ENCODE data around the gene PDAP1. TPM values are rescaled to one million over a fixed set of nuclear protein-coding genes. Genes with fewer than 3 reads are reported as not detected.

Gene PDAP1
- total RNA-seq, 2 experiments from 2014 or later = 94.7 to 128 TPM

DNA sequence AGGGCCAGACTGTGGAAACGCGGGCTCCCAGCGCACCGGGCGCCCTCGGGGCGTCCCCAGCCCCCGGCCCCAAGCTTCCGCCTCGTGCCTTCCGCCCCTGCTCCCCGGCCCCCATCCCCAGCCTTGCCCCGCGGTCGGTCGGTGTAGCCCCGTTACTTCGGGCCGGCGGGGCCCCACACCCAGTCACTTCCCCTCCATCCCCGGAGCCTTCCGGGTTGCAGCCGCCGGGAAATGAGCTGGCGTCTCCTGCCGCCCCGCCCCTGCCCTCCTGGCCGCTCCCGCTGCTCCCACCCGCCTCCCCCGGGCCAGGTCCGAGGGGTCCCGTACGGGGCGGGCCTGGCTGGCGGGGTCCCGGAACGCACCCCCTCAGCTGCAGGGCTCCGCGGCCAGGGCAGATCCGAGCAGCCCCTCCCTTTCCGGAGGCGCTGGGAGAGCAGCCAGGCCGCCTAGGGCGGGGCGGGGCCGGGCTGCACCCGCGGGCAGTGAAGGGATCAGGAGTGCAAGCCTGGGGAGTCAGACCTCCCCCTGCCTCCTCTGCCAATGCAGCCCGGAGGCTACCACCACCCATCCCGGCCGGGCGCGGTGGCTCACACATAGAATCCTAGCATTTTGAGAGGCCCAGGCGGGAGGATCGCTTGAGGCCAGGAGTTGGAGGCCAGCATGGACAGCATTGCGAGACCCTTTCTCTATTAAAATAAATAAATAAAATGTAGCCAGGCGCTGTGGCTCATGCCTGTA lies 33.2 kb downstream of the PDAP1 start:
- peaks cover 40% of the 10 kb centered on the region for H3K4me1 Mint-ChIP-seq
- no peaks in the 10 kb centered on the region for H3K27me3 Mint-ChIP-seq
- CTCF ChIA-PET = interaction anchor here (0.6 kb wide), 1 partner anchor 33 kb away, joined by 3 read pairs; no protein-coding TSS in a partner anchor
- no peaks in the 10 kb centered on the region for H3K9me3 Mint-ChIP-seq (ENCODE audit: low read depth)
- peak; percentile 84 for DNase-seq
- peaks cover 22% of the 10 kb centered on the region for H3K36me3 Mint-ChIP-seq
- H3K4me3 Mint-ChIP-seq = peak overlapping the region; percentile 79
- H3K27ac Mint-ChIP-seq = peak overlapping the region; percentile 77
- peak; percentile 61 for ATAC-seq

DNA sequence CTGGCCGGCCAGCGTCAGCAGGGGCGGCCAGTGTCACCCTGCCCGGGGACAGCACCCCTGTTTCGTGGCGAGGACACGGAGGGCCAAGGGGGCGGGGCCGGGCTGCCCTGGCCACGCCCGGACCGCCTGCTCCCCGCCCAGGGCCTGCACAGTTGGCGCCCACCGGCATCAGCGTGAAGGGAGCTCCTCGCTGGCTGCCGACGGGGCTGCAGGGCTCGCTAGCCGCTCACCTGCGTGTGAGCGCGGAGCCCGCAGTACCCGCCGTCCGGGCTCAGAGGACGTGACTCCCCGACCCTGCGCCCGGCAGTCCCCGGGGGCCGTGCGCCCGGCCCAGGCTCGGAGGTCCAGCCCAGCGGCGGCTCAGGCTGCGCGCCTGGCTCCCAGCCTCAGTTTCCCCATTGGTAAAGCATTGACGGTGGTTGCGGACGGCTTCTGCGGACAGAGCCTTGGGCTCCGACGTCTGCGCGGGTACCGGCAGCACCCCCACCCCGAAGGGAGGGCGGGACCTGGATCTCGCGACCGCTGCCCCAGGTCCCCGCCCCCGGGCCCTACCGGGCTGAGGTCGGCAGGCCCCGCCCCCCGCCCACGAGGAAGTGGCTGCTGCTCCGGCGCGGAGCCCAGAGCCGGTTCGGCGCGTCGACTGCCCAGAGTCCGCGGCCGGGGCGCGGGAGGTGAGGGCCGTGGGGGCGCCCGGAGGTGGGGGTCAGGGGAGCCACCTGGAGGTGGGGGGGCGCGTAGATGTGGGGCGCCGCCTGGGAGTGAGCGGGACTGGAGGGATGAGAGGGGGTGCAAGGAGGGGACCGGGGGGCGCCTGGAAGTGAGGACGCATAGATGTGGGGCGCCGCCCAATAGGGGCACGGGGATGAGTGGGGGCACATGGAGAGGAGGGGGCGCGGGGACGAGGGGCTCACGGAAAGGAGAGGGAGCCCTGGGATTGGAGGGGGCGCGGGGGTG lies 34.0 kb downstream of the PDAP1 start, which contains the start of gene ARPC1B:
ARPC1B (plus strand) TSS at position 620 of the 954 bp plus-strand sequence. CDS start 10,985 bp downstream, outside the sequence.
- peak; percentile 72 for ATAC-seq
- Mint-ChIP-seq H3K27me3 (no peaks in the 10 kb centered on the region), H3K9me3 (ENCODE audit: low read depth) (no peaks in the 10 kb centered on the region), H3K36me3 (peaks cover 19% of the 10 kb centered on the region), H3K4me3 (peak within 1 kb of the TSS; percentile 79), H3K4me1 (peaks cover 42% of the 10 kb centered on the region), H3K27ac (peak within 1 kb of the TSS; percentile 80)
- CTCF ChIA-PET = interaction anchor here (1.0 kb wide), 1 partner anchor 17 kb away, joined by 3 read pairs; no protein-coding TSS in a partner anchor
- peak; percentile 89 for DNase-seq

GRCh38 chr7:99373091-99374066 lies 35.0 kb downstream of the PDAP1 start:
- peaks cover 17% of the 10 kb centered on the region for H3K36me3 Mint-ChIP-seq
- CTCF ChIA-PET = interaction anchor here (1.0 kb wide), 2 partner anchors 18 to 131 kb away, joined by 3 read pairs; partner anchors contain the start of gene ZKSCAN5
- H3K9me3 Mint-ChIP-seq (ENCODE audit: low read depth) = no peaks in the 10 kb centered on the region
- H3K4me1 Mint-ChIP-seq = peaks cover 43% of the 10 kb centered on the region
- H3K27me3 Mint-ChIP-seq = no peaks in the 10 kb centered on the region
- no peak for DNase-seq
- peak overlapping the region; percentile 56 for H3K27ac Mint-ChIP-seq
- ATAC-seq = no peak
- H3K4me3 Mint-ChIP-seq = peak overlapping the region; percentile 69

DNA sequence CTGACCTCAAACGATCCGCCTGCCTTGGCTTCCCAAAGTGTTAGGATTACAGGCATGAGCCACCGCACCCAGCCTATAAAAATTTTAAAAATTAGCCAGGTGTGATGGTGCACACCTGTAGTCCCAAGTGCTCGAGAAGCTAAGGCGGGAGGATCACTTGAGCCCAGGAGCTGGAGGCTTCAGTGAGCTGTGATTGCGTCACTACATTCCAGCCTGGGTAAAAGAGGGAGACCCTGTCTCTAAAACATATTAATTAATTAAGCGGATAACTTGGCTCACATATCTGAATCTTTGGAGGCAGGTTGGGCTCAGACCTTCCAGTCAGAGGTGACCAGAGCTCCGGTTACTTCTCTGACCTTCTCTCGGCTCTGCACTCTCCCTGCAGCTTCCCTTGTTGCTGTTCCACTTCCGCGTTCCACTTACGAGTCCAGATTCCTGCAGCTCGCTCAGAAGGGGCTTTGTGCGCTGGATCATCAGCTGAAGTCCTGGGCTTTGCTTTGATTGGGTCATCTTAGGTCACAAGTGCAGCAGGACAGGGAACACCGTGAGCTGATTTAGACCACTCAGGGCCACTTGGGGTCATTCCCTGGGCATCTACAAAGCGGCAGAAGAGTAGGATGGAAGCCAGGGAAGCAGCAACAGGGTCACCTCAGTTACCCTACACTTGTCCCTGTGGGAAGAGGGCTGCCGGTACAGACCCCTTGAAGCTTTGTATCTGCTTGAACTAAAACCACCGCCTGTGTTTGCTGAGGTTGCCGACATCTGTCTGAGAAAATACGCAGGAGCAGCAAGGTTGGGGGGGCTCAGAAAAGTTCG lies 35.9 kb downstream of the PDAP1 start:
- Mint-ChIP-seq H3K27ac (peak overlapping the region; percentile 12), H3K36me3 (peaks cover 11% of the 10 kb centered on the region), H3K4me1 (peaks cover 37% of the 10 kb centered on the region), H3K9me3 (ENCODE audit: low read depth) (no peaks in the 10 kb centered on the region), H3K27me3 (no peaks in the 10 kb centered on the region), H3K4me3 (no peak overlapping the region)
- ATAC-seq (no peak), DNase-seq (no peak)
- CTCF ChIA-PET = interaction anchor here (1.0 to 1.2 kb wide), 2 partner anchors 15 to 132 kb away, joined by 3 read pairs; partner anchors contain the start of gene ZKSCAN5

GRCh38 chr7:99371376-99371920 lies 36.9 kb downstream of the PDAP1 start:
- peaks cover 14% of the 10 kb centered on the region for H3K36me3 Mint-ChIP-seq
- no peak for ATAC-seq
- H3K27me3 Mint-ChIP-seq = no peaks in the 10 kb centered on the region
- DNase-seq = no peak
- peak overlapping the region; percentile 22 for H3K27ac Mint-ChIP-seq
- peaks cover 31% of the 10 kb centered on the region for H3K4me1 Mint-ChIP-seq
- H3K4me3 Mint-ChIP-seq = no peak overlapping the region
- CTCF ChIA-PET = interaction anchor here (1.2 kb wide), 1 partner anchor 16 kb away, joined by 3 read pairs; no protein-coding TSS in a partner anchor
- H3K9me3 Mint-ChIP-seq (ENCODE audit: low read depth) = no peaks in the 10 kb centered on the region

GRCh38 chr7:99369767-99370391 lies 38.5 kb downstream of the PDAP1 start:
- Mint-ChIP-seq H3K4me3 (no peak overlapping the region), H3K27ac (no peak overlapping the region), H3K4me1 (peaks cover 28% of the 10 kb centered on the region), H3K27me3 (no peaks in the 10 kb centered on the region), H3K36me3 (peaks cover 15% of the 10 kb centered on the region), H3K9me3 (ENCODE audit: low read depth) (no peaks in the 10 kb centered on the region)
- no peak for ATAC-seq
- DNase-seq = no peak
- CTCF ChIA-PET = interaction anchor here (0.6 to 1.5 kb wide), 7 partner anchors 11 to 362 kb away, joined by 3 to 6 read pairs (median 3); no protein-coding TSS in a partner anchor

GRCh38 chr7:99368750-99369389 lies 39.5 kb downstream of the PDAP1 start:
- peak overlapping the region; percentile 15 for H3K27ac Mint-ChIP-seq
- DNase-seq (no peak), ATAC-seq (no peak)
- H3K9me3 Mint-ChIP-seq (ENCODE audit: low read depth) = no peaks in the 10 kb centered on the region
- no peak overlapping the region for H3K4me3 Mint-ChIP-seq
- H3K36me3 Mint-ChIP-seq = peaks cover 21% of the 10 kb centered on the region
- no peaks in the 10 kb centered on the region for H3K27me3 Mint-ChIP-seq
- CTCF ChIA-PET = interaction anchor here (0.7 to 1.5 kb wide), 4 partner anchors 10 to 14 kb away, joined by 3 to 6 read pairs (median 5); no protein-coding TSS in a partner anchor
- H3K4me1 Mint-ChIP-seq = peaks cover 27% of the 10 kb centered on the region

GRCh38 chr7:99366646-99367045 lies 41.8 kb downstream of the PDAP1 start:
- H3K27me3 Mint-ChIP-seq = no peaks in the 10 kb centered on the region
- CTCF ChIA-PET = interaction anchor here (0.9 to 1.6 kb wide), 2 partner anchors 41 to 80 kb away, joined by 3 to 6 read pairs; no protein-coding TSS in a partner anchor
- ATAC-seq (no peak), DNase-seq (no peak)
- H3K4me3 Mint-ChIP-seq = no peak overlapping the region
- no peaks in the 10 kb centered on the region for H3K9me3 Mint-ChIP-seq (ENCODE audit: low read depth)
- H3K4me1 Mint-ChIP-seq = peaks cover 20% of the 10 kb centered on the region
- peaks cover 28% of the 10 kb centered on the region for H3K36me3 Mint-ChIP-seq
- H3K27ac Mint-ChIP-seq = no peak overlapping the region

- ATAC-seq (peak; percentile 78), DNase-seq (peak; percentile 67)
- Mint-ChIP-seq H3K27ac (no peak overlapping the region), H3K36me3 (peaks cover 36% of the 10 kb centered on the region), H3K27me3 (no peaks in the 10 kb centered on the region), H3K9me3 (ENCODE audit: low read depth) (no peaks in the 10 kb centered on the region), H3K4me1 (peaks cover 20% of the 10 kb centered on the region), H3K4me3 (no peak overlapping the region)
- CTCF ChIA-PET = interaction anchor here (0.6 to 2.2 kb wide), 12 partner anchors 13 to 269 kb away, joined by 3 to 10 read pairs (median 3); no protein-coding TSS in a partner anchor
Measured at GRCh38 chr7:99365318-99366141, 42.9 kb downstream of the PDAP1 start.

DNA sequence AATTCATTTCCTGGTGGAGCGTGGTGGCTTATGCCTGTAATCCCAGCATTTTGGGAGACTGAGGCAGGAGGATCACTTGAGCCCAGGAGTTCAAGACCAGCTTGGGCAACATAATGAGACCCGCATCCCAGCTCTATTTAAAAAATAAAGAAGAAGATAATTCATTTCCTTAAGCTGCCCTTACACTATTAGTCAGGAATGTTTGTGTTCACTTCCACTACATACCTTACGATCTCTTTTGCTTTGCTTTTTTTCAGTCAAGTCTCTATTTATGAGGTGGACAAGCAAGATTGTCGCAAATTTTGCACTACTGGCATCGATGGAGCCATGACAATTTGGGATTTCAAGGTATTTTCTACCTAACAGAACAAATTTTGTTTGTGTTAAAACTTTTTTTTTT lies 45.1 kb downstream of the PDAP1 start:
- DNase-seq = no peak
- H3K27me3 Mint-ChIP-seq = no peaks in the 10 kb centered on the region
- H3K4me1 Mint-ChIP-seq = no peaks in the 10 kb centered on the region
- H3K4me3 Mint-ChIP-seq = no peak overlapping the region
- no peak for ATAC-seq
- H3K27ac Mint-ChIP-seq = no peak overlapping the region
- H3K36me3 Mint-ChIP-seq = peaks cover 41% of the 10 kb centered on the region
- CTCF ChIA-PET = interaction anchor here (0.8 kb wide), 1 partner anchor 33 kb away, joined by 3 read pairs; no protein-coding TSS in a partner anchor
- no peaks in the 10 kb centered on the region for H3K9me3 Mint-ChIP-seq (ENCODE audit: low read depth)

Measured in activated CD8-positive, alpha-beta memory T cell treated with anti-CD3 and anti-CD28 coated beads, Interleukin-2, amount 10 ng/mL, durations not matched to agents 7 days and 5 days (primary cell).